ENCODE results near the gene ZBTB7C. TPM values are rescaled to one million over a fixed set of nuclear protein-coding genes. Genes with fewer than 3 reads are reported as not detected.

Gene ZBTB7C
- polyA plus RNA-seq, 1 of the 3 experiments (the other 2 are of a cell fraction) = 0.05 TPM

- no peaks in the 10 kb centered on the region for H3K9me3 ChIP-seq
- no peaks in the 10 kb centered on the region for H3K36me3 ChIP-seq (replicated peaks in 1 of 2; ENCODE audit: control insufficient read depth in 1 of 2, insufficient read depth in 2 of 2, low read length in 1 of 2)
- H3F3A ChIP-seq (replicated peaks; ENCODE audit: insufficient read depth) = no peaks in the 10 kb centered on the region
- ChIA-PET POLR2A (no interaction called here), CTCF (interaction anchor here (1.6 to 2.4 kb wide), 2 partner anchors 30 to 45 kb away, joined by 5 to 9 read pairs; no protein-coding TSS in a partner anchor)
- 88% methylated on average over 10 of the region's 10 CpGs for WGBS (ENCODE audit: low lambda C conversion rate)
- no peaks in the 10 kb centered on the region for H3K79me2 ChIP-seq (ENCODE audit: insufficient read depth)
- no peak overlapping the region for H2AFZ ChIP-seq (ENCODE audit: low read depth)
- H3K4me3 ChIP-seq (ENCODE audit: low read depth in 2 of 2, low read length in 1 of 2) = no peak overlapping the region
- H3K9me2 ChIP-seq = no peaks in the 10 kb centered on the region
- no peak overlapping the region for H3K9ac ChIP-seq
- H4K20me1 ChIP-seq (ENCODE audit: insufficient read depth) = no peaks in the 10 kb centered on the region
- H3K27ac ChIP-seq (ENCODE audit: low read depth in 2 of 2, low read length in 1 of 2) = peak overlapping the region in 1 of 2 experiments; percentile 99; a peak in 2 of 4 replicates
- peaks cover 8 to 56% of the 10 kb centered on the region in 2 experiments; a peak in 3 of 4 replicates for H3K4me1 ChIP-seq (ENCODE audit: control insufficient read depth in 1 of 2, insufficient read depth in 2 of 2, low read depth in 1 of 2, low read length in 1 of 2)
- TF ChIP-seq POLR2AphosphoS5 (IDR thresholded peaks at IDR 0.05; ENCODE audit: low read depth, low read length) (no peak), FOXM1 (IDR thresholded peaks at IDR 0.05; ENCODE audit: low read depth) (no peak), TCF12 (IDR thresholded peaks at IDR 0.05) (no peak), MEF2A (IDR thresholded peaks at IDR 0.05; ENCODE audit: borderline replicate concordance, low read depth) (no peak), MAX (IDR thresholded peaks at IDR 0.05; ENCODE audit: low read depth) (no peak), YY1 (IDR thresholded peaks at IDR 0.05; ENCODE audit: low read depth) (no peak), ELF1 (IDR thresholded peaks at IDR 0.05) (no peak), GATA2 (CRISPR knock-in tag; IDR thresholded peaks at IDR 0.05) (no peak), SIN3A (IDR thresholded peaks at IDR 0.05; ENCODE audit: borderline replicate concordance, low read depth, low read length) (no peak), REST (IDR thresholded peaks at IDR 0.05; ENCODE audit: low read depth, low read length) (no peak)
- H3K4me2 ChIP-seq = no peak overlapping the region
- DNase-seq = no peak
- H3K27me3 ChIP-seq (ENCODE audit: insufficient read depth) = no peaks in the 10 kb centered on the region
Observed at GRCh38 chr18:48075707-48076093, 333.5 kb downstream of the ZBTB7C start.

GRCh38 chr18:48074929-48075706, 334.1 kb downstream of the ZBTB7C start:
- Histone ChIP-seq H3K4me2 (no peak overlapping the region), H4K20me1 (ENCODE audit: insufficient read depth) (no peaks in the 10 kb centered on the region), H3K4me1 (ENCODE audit: control insufficient read depth in 1 of 2, insufficient read depth in 2 of 2, low read depth in 1 of 2, low read length in 1 of 2) (peaks cover 8 to 56% of the 10 kb centered on the region in 2 experiments; a peak in 3 of 4 replicates), H3K27me3 (ENCODE audit: insufficient read depth) (no peaks in the 10 kb centered on the region), H3K4me3 (ENCODE audit: low read depth in 2 of 2, low read length in 1 of 2) (no peak overlapping the region), H3F3A (replicated peaks; ENCODE audit: insufficient read depth) (no peaks in the 10 kb centered on the region), H3K79me2 (ENCODE audit: insufficient read depth) (no peaks in the 10 kb centered on the region), H3K27ac (ENCODE audit: low read depth in 2 of 2, low read length in 1 of 2) (peak overlapping the region in 1 of 2 experiments; percentile 99; a peak in 2 of 4 replicates), H3K36me3 (replicated peaks in 1 of 2; ENCODE audit: control insufficient read depth in 1 of 2, insufficient read depth in 2 of 2, low read length in 1 of 2) (no peaks in the 10 kb centered on the region), H2AFZ (ENCODE audit: low read depth) (no peak overlapping the region), H3K9ac (no peak overlapping the region), H3K9me2 (no peaks in the 10 kb centered on the region), H3K9me3 (no peaks in the 10 kb centered on the region)
- POLR2A ChIA-PET = interaction anchor here (0.6 to 1.2 kb wide), 2 partner anchors 40 to 61 kb away, joined by 3 to 4 read pairs; no protein-coding TSS in a partner anchor
- 94% methylated on average over 7 of the region's 7 CpGs for WGBS (ENCODE audit: low lambda C conversion rate)
- CTCF ChIA-PET = interaction anchor here (1.1 to 2.4 kb wide), 3 partner anchors 30 to 44 kb away, joined by 3 to 9 read pairs (median 5); no protein-coding TSS in a partner anchor
- TF ChIP-seq RFX5 (IDR thresholded peaks at IDR 0.05; ENCODE audit: low read length) (no peak), EP300 (IDR thresholded peaks at IDR 0.05; ENCODE audit: borderline replicate concordance in 1 of 2, low read depth in 1 of 2, low read length in 1 of 2) (no peak), MEF2A (IDR thresholded peaks at IDR 0.05; ENCODE audit: borderline replicate concordance, low read depth) (no peak), JUND (IDR thresholded peaks at IDR 0.05) (no peak), ELF1 (IDR thresholded peaks at IDR 0.05) (no peak), USF1 (IDR thresholded peaks at IDR 0.05; ENCODE audit: borderline replicate concordance, low read depth) (no peak)
- no peak for DNase-seq

Measured in SK-N-SH (cell line).